ENCODE measurements around the gene LRP5.

The LRP5 gene

DNA sequence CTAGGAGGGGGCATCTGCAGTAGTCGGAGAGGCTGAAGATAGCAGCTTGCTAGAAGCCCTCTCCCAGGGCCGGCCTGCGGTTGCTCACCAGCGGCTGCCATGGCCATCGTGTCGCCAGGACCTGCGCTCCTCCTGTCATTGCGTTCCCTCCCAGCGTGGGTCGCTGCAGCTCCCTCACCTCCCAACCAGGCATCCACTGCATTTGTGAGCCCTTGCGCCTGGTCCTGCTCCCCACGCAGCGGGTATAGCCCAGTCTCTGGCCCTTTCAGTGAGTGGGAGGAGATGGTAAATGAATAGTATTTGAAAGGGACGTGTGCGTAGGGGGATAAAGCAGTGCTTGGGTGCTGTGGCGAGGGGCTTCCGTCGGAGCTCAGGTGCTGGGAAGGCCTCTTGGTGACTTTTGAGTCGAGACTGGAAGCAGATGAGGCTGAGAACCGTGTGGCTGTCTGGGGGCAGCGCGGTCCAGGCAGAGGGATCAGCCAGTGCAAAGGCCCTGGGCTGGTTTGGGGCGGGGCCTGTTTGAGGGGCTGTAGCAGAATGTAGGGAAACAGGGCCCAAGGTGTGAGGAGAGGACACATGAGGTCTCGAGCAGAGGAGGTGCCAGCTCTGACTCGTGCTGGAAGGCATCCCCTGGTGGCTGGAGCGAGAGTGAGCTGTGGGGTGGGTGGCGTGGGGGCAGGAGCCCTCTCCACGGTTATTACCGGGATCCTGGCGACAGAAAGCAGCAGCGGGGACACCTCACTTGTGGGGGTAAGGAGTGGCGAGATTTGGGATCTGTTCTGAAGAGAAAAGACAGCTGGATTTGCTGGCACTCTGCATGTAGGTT lies 39.3 kb downstream of the LRP5 start:
- Histone ChIP-seq H3K27ac (no peak overlapping the region), H3K79me2 (ENCODE audit: insufficient read depth, low read depth) (no peaks in the 10 kb centered on the region), H3K36me3 (ENCODE audit: insufficient read depth) (no peaks in the 10 kb centered on the region), H3K4me3 (IDR thresholded peaks at IDR 0.05; ENCODE audit: insufficient read depth, low read depth, low read length) (no peak overlapping the region), H3K4me1 (ENCODE audit: low read depth, poor library complexity, severe bottlenecking) (no peaks in the 10 kb centered on the region), H4K20me1 (ENCODE audit: insufficient read depth) (no peaks in the 10 kb centered on the region), H3K4me2 (no peak overlapping the region), H3K9ac (no peak overlapping the region), H2AFZ (ENCODE audit: low read depth) (no peak overlapping the region), H3K27me3 (ENCODE audit: insufficient read depth, low read depth) (no peaks in the 10 kb centered on the region)
- TF ChIP-seq, protein P1, sequence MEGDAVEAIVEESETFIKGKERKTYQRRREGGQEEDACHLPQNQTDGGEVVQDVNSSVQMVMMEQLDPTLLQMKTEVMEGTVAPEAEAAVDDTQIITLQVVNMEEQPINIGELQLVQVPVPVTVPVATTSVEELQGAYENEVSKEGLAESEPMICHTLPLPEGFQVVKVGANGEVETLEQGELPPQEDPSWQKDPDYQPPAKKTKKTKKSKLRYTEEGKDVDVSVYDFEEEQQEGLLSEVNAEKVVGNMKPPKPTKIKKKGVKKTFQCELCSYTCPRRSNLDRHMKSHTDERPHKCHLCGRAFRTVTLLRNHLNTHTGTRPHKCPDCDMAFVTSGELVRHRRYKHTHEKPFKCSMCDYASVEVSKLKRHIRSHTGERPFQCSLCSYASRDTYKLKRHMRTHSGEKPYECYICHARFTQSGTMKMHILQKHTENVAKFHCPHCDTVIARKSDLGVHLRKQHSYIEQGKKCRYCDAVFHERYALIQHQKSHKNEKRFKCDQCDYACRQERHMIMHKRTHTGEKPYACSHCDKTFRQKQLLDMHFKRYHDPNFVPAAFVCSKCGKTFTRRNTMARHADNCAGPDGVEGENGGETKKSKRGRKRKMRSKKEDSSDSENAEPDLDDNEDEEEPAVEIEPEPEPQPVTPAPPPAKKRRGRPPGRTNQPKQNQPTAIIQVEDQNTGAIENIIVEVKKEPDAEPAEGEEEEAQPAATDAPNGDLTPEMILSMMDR (conservative IDR thresholded peaks at IDR 0.05; ENCODE audit: low read depth, low read length), result no peak

DNA sequence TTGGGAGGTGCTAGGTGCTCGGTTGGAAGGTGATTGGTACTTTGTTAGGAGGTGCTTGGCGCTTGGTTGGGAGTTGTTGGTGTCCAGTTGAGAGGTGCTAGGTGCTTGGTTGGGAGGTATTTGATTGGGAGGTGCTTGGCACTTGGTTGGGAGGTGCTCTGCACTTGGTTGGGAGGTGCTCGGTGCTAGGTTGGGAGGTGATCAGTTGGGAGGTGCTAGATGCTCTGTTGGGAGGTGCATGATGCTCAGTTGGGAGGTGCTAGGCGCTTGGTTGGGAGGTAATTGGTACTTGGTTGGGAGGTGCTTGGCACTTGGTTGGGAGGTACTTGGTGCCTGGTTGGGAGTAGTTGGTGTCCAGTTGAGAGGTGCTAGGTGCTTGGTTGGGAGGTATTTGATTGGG lies 40.2 kb downstream of the LRP5 start:
- no peak overlapping the region for H3K4me2 ChIP-seq
- no peaks in the 10 kb centered on the region for H3K27me3 ChIP-seq (ENCODE audit: insufficient read depth, low read depth)
- H3K9ac ChIP-seq, result no peak overlapping the region
- H3K27ac ChIP-seq, result no peak overlapping the region
- no peaks in the 10 kb centered on the region for H4K20me1 ChIP-seq (ENCODE audit: insufficient read depth)
- H3K79me2 ChIP-seq (ENCODE audit: insufficient read depth, low read depth), result no peaks in the 10 kb centered on the region
- no peaks in the 10 kb centered on the region for H3K36me3 ChIP-seq (ENCODE audit: insufficient read depth)
- no peaks in the 10 kb centered on the region for H3K4me1 ChIP-seq (ENCODE audit: low read depth, poor library complexity, severe bottlenecking)
- TF ChIP-seq, protein P1 (conservative IDR thresholded peaks at IDR 0.05; ENCODE audit: low read depth, low read length), result no peak
- H3K4me3 ChIP-seq (IDR thresholded peaks at IDR 0.05; ENCODE audit: insufficient read depth, low read depth, low read length), result no peak overlapping the region
- no peak overlapping the region for H2AFZ ChIP-seq (ENCODE audit: low read depth)

DNA sequence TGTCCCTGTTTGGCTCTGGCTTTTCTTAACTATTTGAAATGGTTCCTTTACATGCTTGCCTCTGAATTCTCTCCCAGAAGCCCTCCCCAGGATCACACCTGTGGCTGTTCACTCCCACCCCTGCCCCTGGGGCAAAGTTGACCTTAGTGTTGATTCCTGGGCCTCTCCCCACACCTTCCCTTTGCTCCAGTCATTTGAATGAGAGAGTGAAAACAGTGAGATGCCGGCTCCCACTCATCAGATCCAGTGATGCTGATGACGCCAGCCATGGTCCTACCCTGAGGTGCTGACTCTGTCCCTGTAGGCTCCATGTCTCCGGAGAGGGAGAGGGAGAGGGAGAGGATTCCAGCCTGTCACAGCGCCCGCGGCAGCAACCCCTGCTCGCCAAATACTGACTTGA lies 40.7 kb downstream of the LRP5 start:
- no peaks in the 10 kb centered on the region for H3K79me2 ChIP-seq (ENCODE audit: insufficient read depth, low read depth)
- H3K36me3 ChIP-seq (ENCODE audit: insufficient read depth), result no peaks in the 10 kb centered on the region
- H3K4me2 ChIP-seq, result no peak overlapping the region
- H3K27ac ChIP-seq, result no peak overlapping the region
- no peak overlapping the region for H2AFZ ChIP-seq (ENCODE audit: low read depth)
- no peaks in the 10 kb centered on the region for H4K20me1 ChIP-seq (ENCODE audit: insufficient read depth)
- no peaks in the 10 kb centered on the region for H3K4me1 ChIP-seq (ENCODE audit: low read depth, poor library complexity, severe bottlenecking)
- H3K4me3 ChIP-seq (IDR thresholded peaks at IDR 0.05; ENCODE audit: insufficient read depth, low read depth, low read length), result no peak overlapping the region
- TF ChIP-seq, protein P1 (conservative IDR thresholded peaks at IDR 0.05; ENCODE audit: low read depth, low read length), result no peak
- no peak overlapping the region for H3K9ac ChIP-seq
- H3K27me3 ChIP-seq (ENCODE audit: insufficient read depth, low read depth), result no peaks in the 10 kb centered on the region

DNA sequence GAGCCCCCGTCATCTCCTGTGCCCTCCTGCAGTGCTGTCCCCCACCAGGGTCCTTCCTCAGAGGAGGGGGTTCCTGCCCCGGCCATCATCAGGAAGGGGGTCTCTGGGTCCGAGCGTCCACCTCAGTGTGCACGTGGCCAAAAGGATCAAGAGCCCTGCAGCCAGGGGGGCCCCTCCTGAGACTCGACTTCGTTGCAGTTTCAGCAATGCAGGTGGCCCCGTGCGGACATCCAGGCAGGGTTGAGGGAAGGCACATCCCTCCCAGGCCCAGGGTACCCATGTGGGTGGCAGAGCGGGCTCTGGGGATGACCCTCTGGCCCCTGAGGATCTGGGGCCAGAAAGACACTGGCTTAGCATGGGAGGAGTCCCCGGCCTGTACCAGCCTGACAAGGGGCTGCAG lies 41.3 kb downstream of the LRP5 start:
- Histone ChIP-seq H2AFZ (ENCODE audit: low read depth) (no peak overlapping the region), H3K9ac (no peak overlapping the region), H3K4me2 (no peak overlapping the region), H3K4me3 (IDR thresholded peaks at IDR 0.05; ENCODE audit: insufficient read depth, low read depth, low read length) (no peak overlapping the region), H4K20me1 (ENCODE audit: insufficient read depth) (no peaks in the 10 kb centered on the region), H3K27ac (no peak overlapping the region), H3K36me3 (ENCODE audit: insufficient read depth) (no peaks in the 10 kb centered on the region), H3K79me2 (ENCODE audit: insufficient read depth, low read depth) (no peaks in the 10 kb centered on the region), H3K4me1 (ENCODE audit: low read depth, poor library complexity, severe bottlenecking) (no peaks in the 10 kb centered on the region), H3K27me3 (ENCODE audit: insufficient read depth, low read depth) (no peaks in the 10 kb centered on the region)
- TF ChIP-seq, protein P1 (conservative IDR thresholded peaks at IDR 0.05; ENCODE audit: low read depth, low read length), result no peak

Data from KMS-11 (cell line).